Measurements from ENCODE around the gene TPBGL.

- no peak for TF ChIP-seq CTCF (IDR thresholded peaks at IDR 0.05)
- TF ChIP-seq POLR2A (IDR thresholded peaks at IDR 0.05): no peak
Observed at GRCh38 chr11:75201771-75202170, 38.8 kb upstream of the TPBGL start.
